Daoy (cell line): ENCODE results near the gene CYP2D6. TPM values are rescaled to one million over a fixed set of nuclear protein-coding genes. Genes with fewer than 3 reads are reported as not detected.

Experiments used
- DNase-seq: peaks from one replicate; pipeline ENCODE4 v3.0.0-alpha.2; 2015; ENCODE audit warnings: low read depth
- total RNA-seq: library from RNA; depleted of rRNA; stranded (reverse); fragments of >200 nt; shearing (Covaris generic); gene quantifications from 2 replicates; pipeline ENCODE4 v1.2.3, GENCODE V29; 2014; rRNA removed

The CYP2D6 gene
- total RNA-seq, 1 experiment from 2014 or later = 0.40 TPM

GRCh38 chr22:42084874-42085273 lies 45.7 kb downstream of the CYP2D6 start:
- DNase-seq = no peak

- DNase-seq = no peak
These were observed 47.5 kb downstream of the CYP2D6 start for GRCh38 chr22:42083119-42083518.

- peak; percentile 32 for DNase-seq
These were observed 50.3 kb downstream of the CYP2D6 start for GRCh38 chr22:42080287-42080686.

- peak; percentile 98 for DNase-seq
These were observed 51.0 kb downstream of the CYP2D6 start, which contains the start of gene SMDT1 for GRCh38 chr22:42079319-42080251. Gene SMDT1, plus strand, starts transcription at chr22:42079700. Its CDS starts 69 bp downstream, at chr22:42079769.

GRCh38 chr22:42078469-42079318 lies 51.9 kb downstream of the CYP2D6 start:
- no peak for DNase-seq

- DNase-seq = no peak
These were observed 53.0 kb downstream of the CYP2D6 start for GRCh38 chr22:42077486-42078125.

- no peak for DNase-seq
These were observed 53.7 kb downstream of the CYP2D6 start for GRCh38 chr22:42076764-42077485.

Other genes starting within 250 kb of the CYP2D6 start
- not detected in 2 replicates for gene SHISA8, start 215.7 kb downstream of the CYP2D6 start, total RNA-seq
- gene TNFRSF13C, start 204.0 kb downstream of the CYP2D6 start, total RNA-seq = 0.17 and 0.27 TPM in 2 replicates
- gene CENPM, start 183.7 kb downstream of the CYP2D6 start, total RNA-seq = 44.2 and 57.3 TPM in 2 replicates
- 0.74 and 0.77 TPM in 2 replicates for gene SEPTIN3, start 161.4 kb downstream of the CYP2D6 start, total RNA-seq
- not detected in 2 replicates for gene WBP2NL, start 132.0 kb downstream of the CYP2D6 start, total RNA-seq
- 13.7 and 18.2 TPM in 2 replicates for gene NAGA, start 60.0 kb downstream of the CYP2D6 start, total RNA-seq
- gene PHETA2, start 56.6 kb downstream of the CYP2D6 start, total RNA-seq = 8.7 and 14.5 TPM in 2 replicates
- gene SMDT1, start 51.1 kb downstream of the CYP2D6 start, total RNA-seq = 6.5 and 17.8 TPM in 2 replicates
- 110 and 161 TPM in 2 replicates for gene NDUFA6, start 40.0 kb downstream of the CYP2D6 start, total RNA-seq
- 24.3 and 29.7 TPM in 2 replicates for gene TCF20, start 139.8 kb upstream of the CYP2D6 start, total RNA-seq